K562 (cell line): Measurements from ENCODE around the gene ART4. TPM values are rescaled to one million over a fixed set of nuclear protein-coding genes. Genes with fewer than 3 reads are reported as not detected.

Source experiments
- ATAC-seq: fragments of 200-7000 bp; cut with Tn5 transposase; 3 replicates; pipeline ENCODE4 v1.9.1; 2020; ENCODE audit warnings: moderate library complexity
- BruUV-seq: library from RNA; stranded (reverse); fragments of 400-500 nt; replicated peaks from 2 replicates; lab custom pipeline; 2021; lab: Mats Ljungman, UMichigan
- CTCF ChIA-PET: fragments of 300-600 bp; formaldehyde crosslinking; extraction: SDS; loops from one replicate; lab custom pipeline; 2021; ENCODE audit warnings: low intra/inter-chr PET ratio; lab: Yijun Ruan, JAX
- POLR2A ChIA-PET: fragments of 300-600, 350-650 bp; sonication (Branson Sonifier 250); formaldehyde crosslinking; extraction: SDS; loops from one replicate; lab custom pipeline; 2021; ENCODE audit warnings: antibody characterized with exemption, inconsistent platforms; lab: Yijun Ruan, JAX
- DNase-seq, 4 experiments: peaks; one replicate each; pipeline versions ENCODE4 v3.0.0 to v3.0.0-alpha.2; 2011 to 2018; ENCODE audit warnings: low spot score in 3 of 4, mixed read lengths in 3 of 4; ENCODE audit errors: extremely low read depth in 1 of 4
- FAIRE-seq: peaks from 2 replicates; lab custom pipeline; 2011; peaks lifted over from hg19 to GRCh38; lab: Jason Lieb, UNC
- H2AFZ ChIP-seq: 2 replicates; pipeline ENCODE4 v1.6.0; 2011; ENCODE audit warnings: low read depth, low read length, control low read depth, inconsistent platforms
- H3K27ac ChIP-seq: fragments of 200-600 bp; 3 replicates; pipeline ENCODE4 v1.8.0; 2011; ENCODE audit warnings: low read depth, mild to moderate bottlenecking, control low read depth, inconsistent platforms, low read length, moderate library complexity, mixed read lengths; ENCODE audit errors: extremely low read depth
- H3K27me3 ChIP-seq, 2 experiments: fragments of 300-600 bp in 1 of 2; 2 replicates in 1 of 2; 3 replicates in 1 of 2; pipeline versions ENCODE4 v1.6.0 to v1.8.0; 2011; ENCODE audit warnings: inconsistent platforms in 2 of 2, low read length in 2 of 2, mild to moderate bottlenecking in 1 of 2, mixed read lengths in 1 of 2, moderate library complexity in 1 of 2; ENCODE audit not compliant: control insufficient read depth in 2 of 2, insufficient read depth in 2 of 2
- H3K36me3 ChIP-seq: fragments of 300-600 bp; 3 replicates; pipeline ENCODE4 v1.8.0; 2011; ENCODE audit warnings: mild to moderate bottlenecking, low read length, inconsistent platforms; ENCODE audit not compliant: control insufficient read depth, insufficient read depth
- H3K4me1 ChIP-seq, 2 experiments: fragments of 200-600 bp in 1 of 2; replicated peaks in 1 of 2; 2 replicates in 1 of 2; 3 replicates in 1 of 2; pipeline versions ENCODE4 v1.5.1 to v1.8.0; 2011; ENCODE audit warnings: inconsistent platforms in 2 of 2, low read length in 2 of 2, mild to moderate bottlenecking in 1 of 2, mixed read lengths in 1 of 2, moderate library complexity in 1 of 2; ENCODE audit not compliant: control insufficient read depth in 2 of 2, insufficient read depth in 2 of 2
- H3K4me2 ChIP-seq: 2 replicates; pipeline ENCODE4 v1.6.1; 2011; ENCODE audit warnings: low read length, control low read depth, inconsistent platforms, mixed read lengths; ENCODE audit not compliant: insufficient read depth
- H3K4me3 ChIP-seq: fragments of 200-600 bp; sonication (generic), shearing (Covaris generic); 2 replicates; pipeline ENCODE4 v1.5.1; 2016; ENCODE audit warnings: control low read depth, inconsistent platforms
- H3K79me2 ChIP-seq: fragments of 200-600 bp; 3 replicates; pipeline ENCODE4 v1.8.0; 2011; ENCODE audit warnings: low read length, inconsistent platforms; ENCODE audit not compliant: control insufficient read depth, insufficient read depth
- H3K9ac ChIP-seq, 2 experiments: 2 replicates each; pipeline versions ENCODE4 v1.6.0 to v1.6.1; 2011; ENCODE audit warnings: low read depth in 2 of 2, low read length in 2 of 2, control low read depth in 1 of 2, inconsistent platforms in 1 of 2, mild to moderate bottlenecking in 1 of 2, mixed read lengths in 1 of 2; ENCODE audit not compliant: insufficient read depth in 1 of 2
- H3K9me1 ChIP-seq: one replicate; pipeline ENCODE4 v1.6.0; 2011; ENCODE audit warnings: inconsistent platforms, mild to moderate bottlenecking, low read length, moderate library complexity; ENCODE audit not compliant: control insufficient read depth, insufficient read depth
- H3K9me3 ChIP-seq: replicated peaks from 2 replicates; pipeline ENCODE4 v1.5.1; 2011; ENCODE audit warnings: low read depth, low read length, inconsistent platforms; ENCODE audit not compliant: control insufficient read depth, insufficient read depth
- H4K20me1 ChIP-seq: replicated peaks from 2 replicates; pipeline ENCODE4 v1.6.1; 2011; ENCODE audit warnings: low read length, inconsistent platforms, mixed read lengths; ENCODE audit not compliant: control insufficient read depth, insufficient read depth
- ELK3 ChIP-seq: fragments of 450-650 bp; formaldehyde crosslinking; IDR thresholded peaks from 2 replicates; pipeline ENCODE4 v1.4.0; 2020; ENCODE audit warnings: mild to moderate bottlenecking
- FOXJ3 ChIP-seq: sonication (generic); formaldehyde crosslinking; IDR thresholded peaks from 2 replicates; pipeline ENCODE4 v1.4.0; 2020; ENCODE audit warnings: mild to moderate bottlenecking, missing genetic modification reagents
- MAFG ChIP-seq: fragments of 450-650 bp; conservative IDR thresholded peaks from 2 replicates; pipeline ENCODE4 v1.6.1; 2016; ENCODE audit warnings: missing genetic modification characterization, missing compliant biosample characterization
- POLR2B ChIP-seq: fragments of 450-650 bp; IDR thresholded peaks from 2 replicates; pipeline ENCODE4 v1.6.1; 2018; ENCODE audit warnings: low read depth; ENCODE audit not compliant: partially characterized antibody
- TBP ChIP-seq: optimal IDR thresholded peaks from 2 replicates; pipeline ENCODE3; 2011; ENCODE audit warnings: low read depth, low read length, improper control_type of control experiment
- ZNF395 ChIP-seq: fragments of 200-800 bp; sonication (Bioruptor generic); IDR thresholded peaks from 2 replicates; pipeline ENCODE4 v1.6.1; 2017; ENCODE audit warnings: missing genetic modification characterization, missing compliant biosample characterization
- ZNF707 ChIP-seq: fragments of 250-450 bp; sonication (Bioruptor Pico); conservative IDR thresholded peaks from 2 replicates; pipeline ENCODE4 v1.8.0; 2022; ENCODE audit warnings: inconsistent platforms, mild to moderate bottlenecking, moderate library complexity
- in situ Hi-C: fragments of 300-500 bp; cut with MboI; formaldehyde crosslinking; loops from 4 replicates; pipeline ENCODE4 v1.15.0; 2018; ENCODE audit warnings: inconsistent platforms, mixed read lengths
- intact Hi-C: fragments of 100-400 bp; cut with micrococcal nuclease; formaldehyde crosslinking; loops from 2 replicates; pipeline ENCODE4 v1.14.2; 2022
- polyA plus RNA-seq, 8 experiments: library from polyadenylated mRNA; depleted of rRNA in 4 of 8; stranded (reverse) in 5 of 8; unstranded in 3 of 8; fragments of >200 nt; fragmentation: Nextera tagmentation in 2 of 8; fragmentation: Illumina TruSeq in 1 of 8; extraction: Ambion mirVana in 2 of 8; extraction: Trizol in 1 of 8; gene quantifications; 2 replicates each; pipeline versions ENCODE4 v1.2.1 to v1.2.3, GENCODE V29; 2011 to 2014; ENCODE audit warnings: inconsistent platforms in 1 of 8, missing spikeins in 1 of 8
- total RNA-seq, 7 experiments: library from RNA; depleted of rRNA in 6 of 7; stranded (reverse); fragments of >200 nt in 6 of 7; fragmentation: Illumina TruSeq in 2 of 7; extraction: Trizol in 2 of 7; gene quantifications; 2 replicates each; pipeline versions ENCODE4 v1.2.1 to v1.2.3, GENCODE V29; 2011 to 2021; ENCODE audit warnings: low replicate concordance in 1 of 7

The ART4 gene
- total and polyA plus RNA-seq, 9 of the 15 experiments (the other 6 are each of a cell fraction or from before 2014, with no cell fraction given): 0.07 TPM; not detected in 8

- Histone ChIP-seq H3K79me2 (no peaks in the 10 kb centered on the region), H3K27me3 (no peaks in the 10 kb centered on the region), H3K4me3 (no peak overlapping the region), H3K9me1 (no peaks in the 10 kb centered on the region), H3K9me3 (no peaks in the 10 kb centered on the region), H3K4me2 (no peak overlapping the region), H3K9ac (no peak overlapping the region), H3K36me3 (no peaks in the 10 kb centered on the region), H4K20me1 (no peaks in the 10 kb centered on the region), H3K4me1 (peaks cover 0 to 10% of the 10 kb centered on the region in 2 experiments; a peak in 2 of 5 replicates), H2AFZ (no peak overlapping the region), H3K27ac (no peak overlapping the region)
- POLR2A ChIA-PET: no interaction called here
- CTCF ChIA-PET: interaction anchor here (1.9 kb wide), 1 partner anchor 151 kb away, joined by 15 read pairs; no protein-coding TSS in a partner anchor
- no peak for DNase-seq
- TF ChIP-seq POLR2B (no peak), ZNF395 (CRISPR knock-in tag) (no peak), ELK3 (CRISPR knock-in tag) (no peak), FOXJ3 (no peak), TBP (no peak), ZNF707 (CRISPR knock-in tag) (no peak), MAFG (tag) (no peak)
- in situ Hi-C loops: loop anchor here (10.0 kb wide), 1 partner anchor 150 kb away; no protein-coding TSS in a partner anchor
- no peak for FAIRE-seq
- ATAC-seq: no peak
- intact Hi-C loops: loop anchor here (5.0 to 10.0 kb wide), 2 partner anchors 42 to 80 kb away; partner anchors contain the start of genes C12orf60 and WBP11
- no TSS peak for BruUV-seq
Observed at GRCh38 chr12:14844401-14844800, 1.1 kb upstream of the ART4 start.
